ENCODE results near the gene SRF.

- no peak for TF ChIP-seq CTCF (IDR thresholded peaks at IDR 0.05)
- no peak for TF ChIP-seq POLR2A (IDR thresholded peaks at IDR 0.05)
Observed at GRCh38 chr6:43207286-43207685, 36.2 kb downstream of the SRF start.
